IPS DF 19.7 (cell line): ENCODE results near the gene NOD1.
A peak's percentile ranks its signal among the peaks of the same experiment; 100 is the strongest.
"Not testable (repeated sequence)": the region's sequence is repeated elsewhere in the genome, so short reads cannot be mapped to it uniquely, and the experiment has no call there.

Experiments used
- DNase-seq: peaks from one replicate; pipeline ENCODE4 v3.0.0-alpha.2; 2013; ENCODE audit warnings: low read depth, low spot score

NOD1 gene

DNA sequence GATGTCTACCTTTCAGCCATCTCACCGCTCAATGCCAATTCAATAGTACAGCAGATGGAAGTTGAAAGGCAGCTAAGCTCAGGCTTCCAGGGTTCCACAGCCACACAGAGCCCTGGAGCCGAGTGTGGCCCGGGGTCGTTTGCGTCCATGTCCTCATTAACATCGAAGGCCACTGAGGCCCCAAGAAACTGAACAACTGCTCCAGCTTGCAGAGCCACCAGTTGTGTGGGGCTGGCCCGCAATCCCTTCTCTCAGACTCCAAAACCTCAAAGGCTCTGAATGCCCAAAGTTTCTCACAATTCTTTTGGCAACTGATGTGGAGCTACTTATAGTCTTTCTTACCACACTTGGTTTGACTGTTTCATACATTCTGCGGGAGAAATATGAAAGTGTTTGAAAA lies 31.1 kb downstream of the NOD1 start:
- no peak for DNase-seq

DNA sequence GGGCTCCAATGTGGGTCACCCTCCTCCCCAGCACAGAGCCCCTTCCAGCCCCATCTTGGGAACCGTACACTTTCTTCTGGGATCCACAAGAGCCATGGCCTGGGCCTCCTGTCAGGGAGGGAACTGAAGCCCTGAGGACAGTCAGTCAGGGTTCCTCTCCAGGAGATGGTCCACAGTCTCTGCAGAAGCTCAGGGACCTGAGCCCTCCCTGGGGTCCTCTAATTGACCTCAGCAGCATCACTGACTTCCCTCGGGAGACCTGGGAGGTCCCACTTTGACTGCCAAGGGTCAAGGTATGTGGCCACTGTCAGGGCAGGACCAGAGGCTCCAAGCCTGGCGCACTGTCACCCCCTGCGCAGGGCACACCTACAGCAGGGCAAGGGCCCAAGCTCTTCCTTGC lies 32.3 kb downstream of the NOD1 start:
- no peak for DNase-seq

DNA sequence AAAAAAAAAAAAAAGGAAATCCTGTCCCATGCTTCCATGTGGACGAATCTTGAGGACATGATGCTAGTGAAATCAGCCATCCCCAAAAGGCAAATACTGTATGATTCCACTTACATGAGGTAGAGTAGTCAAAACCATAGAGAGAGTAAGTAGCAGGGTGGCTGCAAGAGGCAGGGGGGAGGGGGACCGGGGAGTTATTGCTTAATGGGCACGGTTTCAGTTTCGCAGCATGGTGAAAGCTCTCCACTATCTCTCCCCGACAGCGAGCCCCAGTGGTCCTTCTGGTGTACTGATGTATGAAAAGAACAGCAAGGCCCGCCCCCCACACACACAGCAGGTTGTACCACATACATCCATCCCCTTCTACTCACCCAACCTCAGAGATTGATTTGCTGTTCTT lies 32.8 kb downstream of the NOD1 start:
- no peak for DNase-seq

DNA sequence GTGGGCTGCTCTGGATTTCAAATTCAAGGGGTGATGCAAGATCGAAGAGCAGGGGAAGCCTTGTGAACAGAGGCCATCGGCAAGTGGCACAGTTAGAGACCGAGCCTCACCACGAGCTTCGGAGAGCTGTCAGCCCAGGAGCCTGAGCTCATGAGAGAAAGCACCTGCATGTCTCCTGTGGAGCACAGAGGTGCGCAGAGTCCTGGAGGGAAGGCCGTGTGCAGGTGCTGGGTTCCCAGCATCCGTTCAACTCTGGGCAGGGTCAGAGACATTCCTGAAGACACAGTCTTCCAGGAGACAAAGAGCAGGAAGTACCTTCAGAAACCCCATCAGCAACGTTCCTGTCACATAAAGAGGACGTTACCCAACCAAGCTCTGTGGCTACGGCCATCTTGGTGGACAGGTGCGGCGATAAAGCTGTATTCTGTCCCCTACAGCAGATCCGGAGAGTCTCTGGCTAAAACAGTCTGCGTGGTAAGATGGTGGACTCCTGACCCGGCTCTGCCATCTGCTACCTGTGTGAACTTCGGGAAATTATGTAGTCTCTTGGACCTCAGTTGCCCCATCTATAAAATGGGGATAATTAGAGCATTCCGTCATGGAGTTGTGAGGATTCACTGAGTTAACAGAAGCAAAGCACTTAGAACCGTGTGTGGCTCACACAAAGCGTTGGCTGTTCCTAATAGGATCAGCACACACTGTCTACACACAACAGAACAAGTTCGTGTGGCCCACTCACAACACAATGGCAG lies 40.6 kb downstream of the NOD1 start:
- no peak for DNase-seq

DNA sequence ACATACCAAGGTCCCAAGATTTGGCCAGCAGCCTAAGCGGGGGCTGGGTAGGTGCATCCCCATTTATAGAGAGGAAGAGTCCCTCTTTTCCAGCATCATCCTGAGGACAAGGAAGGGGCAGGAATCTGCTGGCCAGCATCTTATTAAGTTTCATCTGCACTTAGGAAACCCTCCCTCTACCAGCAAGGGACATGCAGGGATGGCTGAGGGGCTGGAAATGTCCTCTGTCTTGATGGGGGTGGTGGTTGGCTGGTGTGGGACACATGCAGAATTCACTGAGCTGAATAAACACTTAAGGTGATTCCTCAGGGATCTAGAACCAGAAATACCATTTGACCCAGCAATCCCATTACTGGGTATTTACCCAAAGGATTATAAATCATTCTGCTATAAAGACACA lies 42.1 kb downstream of the NOD1 start:
- no peak for DNase-seq

DNA sequence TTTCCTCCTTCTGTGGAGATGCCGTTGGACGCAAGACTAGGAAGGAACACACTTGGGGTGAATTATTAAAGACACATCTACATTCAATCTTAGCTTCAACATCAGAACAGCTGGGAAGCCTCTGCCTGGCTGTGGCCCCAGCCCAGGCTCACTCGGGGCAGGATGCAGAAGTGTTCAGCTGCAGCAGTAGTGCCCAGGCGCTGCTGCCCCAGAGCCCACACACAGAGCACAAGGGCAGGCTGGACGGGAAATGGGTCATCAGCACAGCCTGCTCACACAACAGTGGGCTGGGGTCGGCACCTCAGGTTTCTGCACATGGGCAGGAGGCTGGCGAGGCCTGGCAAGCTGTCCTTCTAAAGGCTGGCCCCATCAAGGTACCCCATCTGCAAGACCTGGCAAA lies 42.5 kb downstream of the NOD1 start:
- DNase-seq: no peak

DNA sequence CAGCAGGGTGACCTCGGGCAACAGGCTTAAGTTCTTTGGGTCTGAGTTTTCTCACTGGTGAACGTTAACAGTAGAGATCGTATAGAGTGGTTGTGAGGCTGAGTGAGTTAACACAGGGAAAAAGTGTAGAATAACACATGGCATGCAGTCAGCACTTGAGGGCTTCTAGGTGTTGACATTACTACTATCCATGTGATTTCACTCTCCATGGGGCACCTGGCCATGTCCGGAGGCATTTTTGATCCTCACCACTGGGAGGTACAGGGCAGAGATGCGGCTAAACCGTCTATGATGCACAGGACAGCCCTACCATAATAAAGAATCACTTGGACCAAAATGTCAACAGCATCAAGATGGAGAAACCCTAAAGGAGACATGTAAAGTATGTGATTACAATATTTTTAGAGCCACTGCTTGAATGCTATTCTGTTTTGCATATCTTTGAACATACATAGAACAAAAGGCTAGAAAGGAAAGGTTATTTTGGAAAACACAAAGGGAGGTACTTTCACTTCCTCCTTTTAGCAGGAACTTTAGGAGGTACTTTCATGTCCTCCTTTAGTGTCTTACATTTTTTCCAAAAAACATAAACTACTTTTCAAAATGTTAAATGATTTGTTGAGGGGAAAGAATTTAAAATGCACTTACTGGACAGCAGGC lies 44.3 kb downstream of the NOD1 start:
- DNase-seq: no peak

DNA sequence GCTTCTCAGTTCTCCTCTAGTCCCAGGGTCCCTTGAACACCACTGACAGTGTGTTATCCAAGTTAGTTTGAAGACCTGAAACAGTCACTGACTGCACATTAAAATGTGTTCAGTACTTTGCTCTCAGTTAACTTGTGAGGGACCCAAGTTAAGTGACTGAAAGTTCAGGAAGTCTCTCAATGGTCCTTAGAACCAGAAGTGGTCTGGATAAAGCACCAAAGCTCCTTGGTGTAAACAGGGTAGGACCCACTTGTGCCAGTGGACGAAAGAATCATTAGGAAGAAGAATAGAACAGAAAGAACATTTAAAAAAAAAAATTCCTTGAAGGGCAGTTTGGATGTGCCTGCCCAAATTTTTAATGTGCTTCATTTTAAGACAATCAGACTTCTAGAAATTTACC lies 45.1 kb downstream of the NOD1 start:
- no peak for DNase-seq

DNA sequence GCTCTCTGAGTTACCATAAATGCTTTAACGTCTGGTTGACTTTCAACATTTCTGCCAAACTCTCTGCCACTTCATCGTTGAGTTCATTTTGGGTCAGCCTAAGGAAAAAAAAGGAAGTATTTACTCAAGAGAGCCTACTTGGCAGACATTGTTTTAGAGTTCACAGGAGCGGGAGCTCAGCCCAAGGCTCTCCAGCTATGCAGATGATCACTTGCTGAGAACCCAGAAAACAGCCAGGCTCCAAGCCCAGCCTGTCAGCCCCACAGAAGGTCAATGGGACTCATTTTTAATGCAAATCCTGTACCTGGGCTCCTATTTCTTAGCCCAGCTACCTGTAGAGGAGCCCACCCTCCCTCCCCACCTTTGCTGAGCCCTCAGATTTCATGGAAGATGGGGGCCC lies 45.5 kb downstream of the NOD1 start:
- DNase-seq: peak; percentile 17

DNA sequence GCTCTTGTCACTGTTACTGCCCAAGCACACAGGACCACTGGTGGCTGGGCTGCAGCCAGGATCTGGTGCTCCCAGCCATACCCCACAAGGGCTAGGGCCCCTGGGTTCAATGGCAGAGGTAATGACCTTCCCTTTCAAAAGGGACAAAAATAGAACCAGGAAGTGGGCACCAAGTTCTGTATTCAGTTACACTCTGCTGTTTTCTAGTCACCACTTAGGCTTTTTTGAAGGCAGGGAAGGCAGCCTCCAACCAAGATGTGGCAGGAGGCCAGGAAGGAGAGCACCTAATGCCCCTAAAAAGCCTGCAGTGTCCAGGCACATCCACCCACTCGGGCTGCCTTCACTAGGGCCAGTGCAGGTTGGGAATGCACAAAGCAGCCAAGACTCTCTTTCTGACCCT lies 47.8 kb downstream of the NOD1 start:
- DNase-seq: no peak

DNA sequence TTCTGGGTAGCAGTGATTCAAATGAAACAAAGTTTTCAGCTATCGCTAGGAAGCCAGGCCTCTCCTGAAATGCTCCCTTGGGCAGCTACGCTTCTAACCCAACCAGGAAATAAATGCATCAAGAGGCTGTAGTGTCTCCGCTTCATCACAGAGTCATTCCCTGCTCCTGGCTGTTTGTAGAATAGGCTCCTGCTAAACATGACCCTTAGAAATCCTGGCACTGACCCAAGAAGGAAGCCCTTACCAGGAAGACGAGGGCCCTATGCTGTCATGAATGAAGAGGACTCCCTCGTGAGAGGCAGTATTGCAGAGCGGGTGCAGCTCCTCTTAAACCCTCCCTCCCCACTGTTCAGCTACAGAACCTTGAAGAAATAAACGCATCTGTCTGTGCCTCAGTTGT lies 48.3 kb downstream of the NOD1 start:
- no peak for DNase-seq

DNA sequence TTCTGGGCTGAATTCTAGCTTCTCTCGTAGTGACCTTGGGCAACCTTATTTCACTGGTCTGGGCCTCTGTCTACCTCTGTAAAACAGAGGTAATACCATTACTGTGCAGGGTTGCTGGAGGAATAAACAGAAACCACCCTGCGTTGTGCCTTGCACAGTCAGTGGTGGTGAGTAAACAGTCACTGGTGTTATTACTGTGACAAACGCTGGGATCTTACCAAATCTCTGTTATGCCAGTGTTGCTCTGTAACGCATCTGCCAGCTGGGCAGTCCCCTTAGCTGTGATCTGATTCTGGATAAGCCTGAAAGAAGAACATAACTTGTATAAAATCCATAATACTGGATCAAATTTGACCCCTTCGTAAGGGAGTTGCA lies 49.4 kb downstream of the NOD1 start:
- no peak for DNase-seq

DNA sequence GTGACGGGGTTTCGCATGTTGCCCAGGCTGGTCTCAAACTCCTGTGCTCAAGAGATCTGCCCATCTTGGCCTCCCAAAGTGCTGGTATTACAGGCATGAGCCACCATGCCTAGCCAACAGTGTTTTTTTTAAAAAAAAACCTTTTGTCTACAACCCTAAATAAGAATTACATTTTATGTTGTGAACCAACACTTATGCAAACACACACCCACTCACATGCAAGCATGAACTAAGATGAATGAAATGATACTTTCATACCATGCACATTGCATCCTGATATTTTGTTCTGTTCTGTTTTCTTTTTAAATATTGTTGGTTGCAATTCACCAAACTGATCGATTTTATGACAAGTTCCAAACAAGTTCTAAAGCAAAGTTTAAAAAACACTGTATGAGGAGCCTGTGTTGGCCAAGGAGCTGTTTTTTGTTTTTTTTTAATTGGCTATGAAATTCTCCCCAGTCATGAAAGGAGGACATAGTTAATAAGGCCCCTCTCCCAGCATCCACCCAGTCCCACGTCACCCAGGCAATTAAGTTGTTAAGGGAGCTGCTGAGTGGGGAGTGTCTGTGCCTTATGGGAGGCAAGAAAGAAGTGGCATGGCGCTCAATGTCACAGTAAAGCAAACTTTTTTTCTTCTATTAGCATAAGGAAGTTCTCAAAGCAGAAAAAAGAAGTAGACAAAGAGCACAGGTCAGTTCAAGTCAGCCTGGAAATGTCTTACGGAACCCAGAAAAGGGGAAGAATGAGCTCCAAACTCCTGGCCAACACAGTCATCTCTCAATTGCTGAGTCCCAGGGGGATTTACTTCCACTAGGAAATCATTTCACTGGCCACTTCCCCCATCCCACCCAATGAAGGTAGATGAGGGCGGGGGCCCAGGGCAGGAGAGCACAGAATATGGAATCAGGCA lies 50.1 kb downstream of the NOD1 start:
- DNase-seq: no peak

DNA sequence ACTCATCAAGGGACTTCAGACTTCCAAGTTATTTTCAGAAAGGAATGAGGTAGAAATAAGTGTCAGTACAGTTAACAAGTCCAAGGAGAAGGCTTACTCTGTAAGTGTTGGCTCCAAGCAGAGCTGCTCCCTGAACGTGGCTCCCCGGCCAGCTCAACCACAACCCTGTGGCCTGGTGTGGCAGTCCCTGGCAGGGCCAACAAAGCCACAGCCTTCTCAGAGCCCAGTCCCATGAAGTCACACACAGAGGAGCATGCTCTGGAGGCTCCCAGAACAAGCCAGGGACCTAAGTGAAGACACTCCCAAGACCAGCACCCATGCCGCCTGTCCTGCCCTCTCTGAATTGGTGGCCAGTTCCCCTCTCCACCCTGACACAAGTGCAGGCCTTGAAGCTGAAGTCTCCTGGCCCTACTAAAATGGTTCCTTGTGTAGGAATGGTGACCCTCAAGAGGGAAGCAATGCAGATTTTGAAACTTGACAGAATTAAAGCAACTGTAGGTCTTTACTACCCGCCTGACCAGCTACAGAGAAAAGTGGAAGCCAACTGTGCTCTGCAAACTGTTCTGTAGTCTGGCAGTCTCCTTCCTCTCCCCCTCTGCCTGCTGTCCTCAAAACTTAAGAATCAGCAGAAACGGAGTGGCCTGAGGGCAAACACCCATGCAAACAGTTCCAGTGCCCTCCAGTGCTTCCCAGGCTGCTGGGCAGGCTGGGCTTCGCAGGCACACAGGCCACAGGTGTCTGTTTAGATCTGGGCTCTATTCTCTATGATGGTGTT lies 51.1 kb downstream of the NOD1 start:
- no peak for DNase-seq

DNA sequence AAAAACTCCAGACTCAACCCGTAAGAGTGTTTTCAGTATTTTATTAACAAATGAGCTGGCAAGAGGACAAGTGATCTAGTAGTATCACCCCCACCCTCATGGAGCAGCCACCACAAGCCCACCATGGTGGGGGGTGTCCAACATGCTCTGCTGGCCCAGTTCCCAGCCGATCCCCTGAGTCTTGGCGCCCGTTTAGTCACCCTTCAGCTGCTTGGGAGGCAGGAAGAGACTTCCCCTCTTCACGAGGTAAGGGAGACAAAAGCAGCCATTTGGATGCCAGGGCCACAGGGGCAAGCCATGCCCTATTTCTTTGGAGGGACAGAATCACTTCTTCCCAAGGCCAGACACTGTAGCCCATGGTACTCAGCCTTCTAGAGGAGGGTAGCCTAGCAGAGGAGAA lies 54.1 kb downstream of the NOD1 start:
- DNase-seq: no peak

DNA sequence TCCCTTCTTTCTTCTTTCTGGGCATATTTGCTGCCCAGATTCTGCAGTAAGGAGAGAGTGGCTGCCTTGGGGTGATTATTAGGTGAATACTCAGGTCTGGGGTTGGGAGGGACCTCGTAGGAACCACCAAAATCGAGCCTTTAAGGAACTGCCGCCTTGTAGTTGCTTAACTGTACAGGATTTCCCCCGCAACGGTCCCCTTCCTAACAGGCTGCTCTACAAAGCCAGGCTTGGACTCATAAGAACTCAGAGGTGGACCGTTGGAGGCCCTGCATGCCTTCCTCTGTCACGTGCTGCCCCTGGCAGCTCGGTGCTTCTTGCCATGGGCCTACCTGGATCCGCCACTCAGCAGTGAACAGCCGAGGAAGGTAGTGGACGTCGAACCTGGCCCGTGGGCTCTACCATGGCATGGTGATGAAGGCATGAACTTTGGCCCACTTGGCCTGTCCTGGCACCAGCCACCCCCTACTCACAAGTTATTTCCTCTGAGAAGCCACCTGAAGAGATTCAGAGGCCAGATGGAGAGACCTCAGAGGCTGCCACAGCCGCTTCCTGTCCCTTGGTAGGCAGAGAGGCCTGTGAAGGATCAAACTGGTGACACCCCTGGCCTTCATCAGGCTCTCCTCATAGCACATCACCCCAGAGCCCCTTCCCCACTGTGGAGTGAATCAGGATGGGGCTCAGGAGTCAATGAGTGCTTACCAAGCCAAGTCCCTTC lies 54.6 kb downstream of the NOD1 start:
- no peak for DNase-seq

DNA sequence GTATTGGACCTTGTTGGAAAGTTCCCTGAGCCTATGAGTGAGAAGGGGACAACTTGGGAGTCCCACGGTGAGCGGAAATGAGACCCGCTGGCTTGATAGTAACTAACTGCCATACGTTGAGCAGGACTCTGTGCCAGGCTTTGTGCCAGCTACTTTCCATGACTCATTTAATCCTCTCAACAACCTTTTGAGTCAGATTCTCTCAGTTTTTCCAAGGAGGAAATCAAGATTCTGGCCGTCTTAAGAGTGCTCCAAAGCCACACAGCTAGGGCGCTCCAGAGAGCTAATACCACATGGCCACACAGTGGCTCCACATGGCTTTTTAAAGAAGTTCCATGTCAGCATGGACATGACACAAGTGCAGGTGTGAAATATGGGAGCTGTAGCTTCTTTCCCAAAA lies 55.7 kb downstream of the NOD1 start:
- no peak for DNase-seq

DNA sequence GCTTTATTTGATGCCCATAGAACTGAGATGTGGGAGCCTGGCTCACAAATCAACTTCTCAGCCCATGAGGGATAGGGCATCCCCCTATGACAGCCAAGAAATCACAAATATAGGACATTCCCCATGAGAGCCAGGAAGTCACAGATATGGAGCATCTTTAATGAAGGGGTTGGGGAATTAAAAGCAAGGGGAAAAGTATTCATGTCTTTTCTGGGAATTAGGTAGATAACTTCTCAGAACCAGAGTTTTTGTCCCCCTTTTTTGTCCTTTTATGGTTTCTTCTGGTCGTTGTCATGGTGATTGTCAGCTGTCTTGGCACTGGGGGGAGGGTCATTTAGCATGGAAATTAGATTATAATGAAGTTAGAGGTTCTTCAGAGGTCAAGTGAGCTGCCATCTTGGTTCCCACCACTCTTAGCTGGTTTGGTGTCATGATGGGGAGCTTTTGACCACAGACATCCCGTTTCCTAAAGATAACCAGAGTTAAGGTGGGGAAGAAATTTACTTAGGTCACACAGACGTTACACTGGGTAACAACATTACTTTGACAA lies 56.9 kb downstream of the NOD1 start:
- DNase-seq: no peak

DNA sequence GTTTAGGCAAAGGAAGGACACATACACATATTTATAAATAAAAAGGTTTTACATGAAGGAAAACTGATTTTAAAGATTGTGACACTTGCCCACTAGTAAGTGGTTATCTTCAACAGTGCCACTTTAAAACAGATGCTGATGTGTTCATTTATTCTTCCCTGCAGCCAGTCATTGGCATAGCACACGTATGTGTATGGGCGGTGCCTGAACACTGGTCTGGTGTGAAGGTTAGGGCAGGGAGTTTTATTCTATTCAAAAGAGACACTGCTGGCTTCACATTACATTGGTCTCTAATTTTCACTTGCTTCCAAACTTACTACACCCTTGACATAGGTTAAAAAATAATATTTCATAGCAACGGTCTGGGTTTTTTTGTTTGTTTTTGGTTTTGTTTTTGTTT lies 57.9 kb downstream of the NOD1 start:
- DNase-seq: no peak

DNA sequence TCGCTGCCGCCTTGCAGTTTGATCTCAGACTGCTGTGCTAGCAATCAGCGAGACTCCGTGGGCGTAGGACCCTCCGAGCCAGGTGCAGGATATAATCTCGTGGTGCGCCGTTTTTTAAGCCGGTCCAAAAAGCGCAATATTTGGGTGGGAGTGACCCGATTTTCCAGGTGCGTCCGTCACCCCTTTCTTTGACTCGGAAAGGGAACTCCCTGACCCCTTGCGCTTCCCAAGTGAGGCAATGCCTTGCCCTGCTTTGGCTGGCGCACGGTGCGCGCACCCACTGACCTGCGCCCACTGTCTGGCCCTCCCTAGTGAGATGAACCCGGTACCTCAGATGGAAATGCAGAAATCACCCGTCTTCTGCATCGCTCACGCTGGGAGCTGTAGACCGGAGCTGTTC lies 58.5 kb downstream of the NOD1 start:
- not testable (repeated sequence) for DNase-seq

DNA sequence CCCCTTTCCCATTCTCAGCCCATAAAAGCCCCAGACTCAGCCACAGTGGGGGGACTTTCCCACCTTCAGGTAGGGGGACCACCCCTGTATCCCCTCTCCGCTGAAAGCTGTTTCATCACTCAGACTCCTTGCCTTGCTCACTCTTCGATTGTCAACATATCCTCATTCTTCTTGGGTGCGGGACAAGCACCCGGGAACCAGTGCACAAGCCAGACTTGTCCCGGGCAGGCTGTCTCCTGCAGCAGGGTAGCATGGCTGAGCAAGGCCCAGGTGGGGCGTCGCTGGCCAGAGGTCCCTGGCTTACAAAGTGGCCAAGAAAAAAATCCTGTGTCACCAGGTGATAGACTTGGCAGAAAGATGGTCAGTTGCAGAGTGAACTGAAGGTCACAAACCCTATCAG lies 64.7 kb downstream of the NOD1 start:
- no peak for DNase-seq
